Measurements from ENCODE around the gene BCL2.
A peak's percentile ranks its signal among the peaks of the same experiment; 100 is the strongest.
"Not testable (repeated sequence)": the region's sequence is repeated elsewhere in the genome, so short reads cannot be mapped to it uniquely, and the experiment has no call there.

BCL2 gene

GRCh38 chr18:63258749-63259566 lies 60.6 kb downstream of the BCL2 start:
- DNase-seq (ENCODE audit: low spot score) = no peak

DNA sequence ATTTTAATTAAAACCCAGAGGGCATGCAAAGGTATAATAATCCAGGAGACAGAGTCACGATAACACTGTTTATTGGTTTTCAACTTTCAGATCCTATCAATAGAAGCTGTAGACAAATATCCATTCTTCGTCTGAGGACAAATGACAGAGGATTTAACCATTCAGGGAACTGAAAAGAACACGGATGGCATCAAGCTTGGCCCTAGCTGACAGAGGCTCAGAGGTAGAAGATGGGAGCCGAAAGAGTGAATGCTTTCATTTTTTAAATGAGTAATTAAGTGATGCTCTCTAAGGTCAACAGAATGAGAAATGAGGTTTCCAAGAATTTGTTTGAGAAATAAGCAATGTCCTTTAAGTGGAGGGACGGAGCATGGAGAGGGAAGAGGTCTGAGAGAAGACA lies 62.1 kb downstream of the BCL2 start:
- DNase-seq (ENCODE audit: low spot score) = no peak

DNA sequence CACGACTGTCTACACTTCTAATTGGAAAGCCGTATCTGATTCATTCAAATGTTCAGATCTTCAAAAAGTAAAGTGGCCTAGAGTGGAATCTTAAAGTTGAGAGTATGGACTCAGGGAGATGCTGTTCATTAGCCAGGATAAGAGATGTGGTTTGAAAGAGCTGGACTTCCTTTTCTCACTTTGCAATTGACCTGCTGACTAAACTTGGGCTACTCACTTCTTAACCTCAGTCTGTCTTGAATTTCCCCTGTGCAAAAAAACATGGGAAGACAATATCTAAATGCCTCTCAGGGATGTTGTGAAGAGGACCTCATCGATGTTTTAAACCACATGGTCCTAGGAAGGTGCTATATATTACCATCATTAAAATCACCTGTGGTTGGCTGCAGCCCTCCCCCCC lies 64.1 kb downstream of the BCL2 start:
- DNase-seq (ENCODE audit: low spot score) = no peak

DNA sequence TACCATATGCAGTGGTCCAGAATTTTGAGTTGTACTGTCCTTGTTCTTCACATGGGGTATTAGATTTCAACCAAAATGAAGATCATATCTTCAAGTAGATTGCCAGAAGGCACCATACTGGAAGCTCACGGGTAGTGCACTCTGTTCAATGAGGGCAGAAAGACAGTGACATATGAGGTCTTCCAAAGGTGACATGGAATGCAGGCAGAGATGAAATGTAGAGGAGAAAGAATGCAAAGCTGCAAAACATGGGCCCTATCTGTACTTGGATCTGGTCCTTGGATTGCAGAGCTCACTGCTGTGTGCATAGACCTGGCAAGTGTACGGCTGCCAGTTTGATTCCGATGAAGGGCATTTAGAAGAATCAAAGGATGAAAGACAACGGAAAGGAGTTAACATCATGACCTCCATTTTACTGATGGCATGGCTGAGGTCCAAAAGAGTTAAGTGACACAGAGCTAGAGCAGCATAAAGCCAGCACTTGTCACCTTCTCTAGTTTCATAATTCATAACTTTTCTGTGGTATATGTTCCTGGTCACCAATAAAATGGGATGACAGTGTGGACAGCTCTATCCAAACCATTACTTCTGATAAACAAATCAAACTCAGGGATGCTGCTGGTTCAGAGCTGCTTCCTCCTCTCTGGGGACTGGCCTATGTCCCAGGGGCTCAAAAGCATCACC lies 64.7 kb downstream of the BCL2 start:
- DNase-seq (ENCODE audit: low spot score) = no peak

DNA sequence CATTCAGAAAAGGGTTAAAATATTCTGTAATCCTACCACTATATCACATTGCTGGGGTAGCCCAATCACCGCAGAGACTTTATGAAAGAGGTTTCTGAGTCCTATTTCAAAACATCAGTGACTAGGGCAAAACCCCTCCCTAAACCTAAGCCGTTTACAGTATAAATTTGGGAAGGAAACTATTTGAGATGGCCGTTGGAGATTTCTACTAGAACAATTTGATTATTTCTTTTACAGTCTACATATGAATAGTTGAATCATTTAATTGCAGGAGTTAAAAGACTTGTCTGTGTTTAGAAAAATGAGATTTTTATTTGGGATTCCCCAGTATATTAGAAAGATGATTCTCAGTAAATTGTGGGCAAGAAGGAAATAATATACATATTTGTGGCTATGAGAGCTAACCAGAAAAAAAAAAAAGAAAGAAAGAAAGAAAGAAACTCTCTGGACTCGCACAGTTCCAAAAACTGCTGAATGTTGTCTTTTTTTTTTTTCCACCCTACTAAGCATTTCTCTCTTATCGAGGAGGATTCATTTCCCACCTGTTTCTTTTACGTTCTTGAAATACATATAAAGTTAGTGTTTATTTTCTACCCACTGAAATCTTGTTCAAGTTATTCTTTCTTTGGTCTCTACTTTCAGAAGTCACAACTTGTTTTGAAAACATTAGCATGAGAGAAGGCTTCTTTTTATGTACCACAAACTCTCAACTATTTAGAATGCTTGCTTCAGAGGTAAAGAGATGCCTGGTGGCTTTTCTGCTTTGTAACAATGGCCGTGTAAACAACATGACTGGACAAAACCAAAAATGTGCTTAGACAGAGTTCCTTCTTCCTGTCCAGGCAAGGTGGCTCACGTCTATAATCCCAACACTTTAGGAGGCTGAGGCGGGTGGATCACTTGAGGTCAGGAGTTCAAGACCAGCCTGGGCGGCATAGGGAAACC lies 65.9 kb downstream of the BCL2 start:
- no peak for DNase-seq (ENCODE audit: low spot score)

DNA sequence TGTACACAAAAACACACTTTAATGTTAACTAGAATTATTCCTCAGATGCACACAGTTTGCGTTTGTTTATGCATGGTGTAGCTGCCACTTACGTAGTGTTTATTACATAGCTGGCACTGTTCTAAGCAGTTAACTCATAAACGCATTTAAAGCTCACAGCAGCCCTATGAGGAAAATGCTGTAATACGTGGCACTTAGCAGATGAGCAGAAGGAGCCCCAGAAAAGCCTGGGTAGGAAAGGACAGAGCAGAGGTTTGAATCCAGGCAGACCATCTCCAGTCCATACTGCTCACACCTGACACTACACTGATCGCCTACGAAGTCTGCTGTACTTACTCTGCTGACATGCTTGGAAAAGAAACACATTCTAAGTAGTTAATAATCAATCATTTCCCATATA lies 66.6 kb downstream of the BCL2 start:
- DNase-seq (ENCODE audit: low spot score) = no peak

GRCh38 chr18:63249771-63250170 lies 69.8 kb downstream of the BCL2 start:
- no peak for DNase-seq (ENCODE audit: low spot score)

GRCh38 chr18:63247926-63248325 lies 71.6 kb downstream of the BCL2 start:
- DNase-seq (ENCODE audit: low spot score) = no peak

- DNase-seq (ENCODE audit: low spot score) = no peak
These were observed 72.1 kb downstream of the BCL2 start for GRCh38 chr18:63247506-63247905.

DNA sequence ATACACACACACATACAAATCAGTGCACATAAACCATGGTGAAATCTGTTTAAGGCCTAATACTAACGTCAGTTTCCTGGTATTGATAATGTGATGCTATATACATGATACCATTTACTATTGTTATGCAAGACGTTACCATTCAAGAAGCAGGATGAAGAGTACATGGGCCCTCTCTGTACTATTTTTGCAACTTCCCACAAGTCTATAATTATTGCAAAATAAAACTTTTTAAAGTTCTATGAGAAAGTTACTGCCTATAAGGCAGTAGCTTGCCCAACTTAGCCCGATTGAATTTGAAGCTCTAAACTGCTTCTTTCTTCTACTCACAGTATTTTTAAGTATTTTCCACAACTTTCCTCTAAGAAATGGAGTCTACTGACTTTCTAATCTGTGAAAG lies 74.0 kb downstream of the BCL2 start:
- DNase-seq (ENCODE audit: low spot score) = no peak

DNA sequence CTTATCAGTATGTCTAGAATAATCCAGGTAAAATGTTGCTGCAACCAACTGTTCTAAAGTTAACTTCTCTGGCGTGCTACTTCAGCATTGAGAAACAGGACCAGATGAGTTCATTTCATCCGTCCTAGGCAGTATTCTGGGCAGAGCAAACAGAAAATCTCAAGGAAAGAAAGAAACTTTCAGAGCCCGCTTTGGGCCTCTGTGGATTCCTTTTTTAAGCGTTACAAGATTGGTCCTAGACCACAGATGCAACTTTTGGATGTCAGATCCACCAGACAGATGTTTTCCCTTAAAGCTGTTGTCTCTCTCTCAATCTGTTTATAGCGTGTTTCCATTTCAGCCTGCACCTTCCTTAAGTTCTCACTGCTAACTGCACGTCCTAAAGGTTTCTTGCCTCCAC lies 75.0 kb downstream of the BCL2 start:
- no peak for DNase-seq (ENCODE audit: low spot score)

GRCh38 chr18:63241760-63242159 lies 77.8 kb downstream of the BCL2 start:
- DNase-seq (ENCODE audit: low spot score) = no peak

DNA sequence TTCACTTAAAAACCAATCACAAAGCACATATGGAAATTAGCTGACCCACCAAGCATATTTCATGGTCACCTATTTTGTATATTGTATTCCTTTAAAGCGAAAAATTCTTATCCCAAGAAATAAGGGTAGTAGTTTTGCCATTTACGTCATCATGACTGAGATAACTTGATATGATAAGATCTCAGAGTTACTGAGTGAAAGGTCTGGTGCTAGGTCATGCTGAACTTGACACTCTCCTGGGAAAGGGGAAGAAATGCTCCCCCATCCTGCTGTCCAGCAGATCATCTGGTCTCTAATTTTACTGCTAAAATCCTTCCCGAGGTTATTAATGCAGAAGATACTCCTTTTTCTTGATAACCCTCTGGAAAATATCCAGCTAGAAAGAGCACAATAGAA lies 78.3 kb downstream of the BCL2 start:
- DNase-seq (ENCODE audit: low spot score) = no peak

DNA sequence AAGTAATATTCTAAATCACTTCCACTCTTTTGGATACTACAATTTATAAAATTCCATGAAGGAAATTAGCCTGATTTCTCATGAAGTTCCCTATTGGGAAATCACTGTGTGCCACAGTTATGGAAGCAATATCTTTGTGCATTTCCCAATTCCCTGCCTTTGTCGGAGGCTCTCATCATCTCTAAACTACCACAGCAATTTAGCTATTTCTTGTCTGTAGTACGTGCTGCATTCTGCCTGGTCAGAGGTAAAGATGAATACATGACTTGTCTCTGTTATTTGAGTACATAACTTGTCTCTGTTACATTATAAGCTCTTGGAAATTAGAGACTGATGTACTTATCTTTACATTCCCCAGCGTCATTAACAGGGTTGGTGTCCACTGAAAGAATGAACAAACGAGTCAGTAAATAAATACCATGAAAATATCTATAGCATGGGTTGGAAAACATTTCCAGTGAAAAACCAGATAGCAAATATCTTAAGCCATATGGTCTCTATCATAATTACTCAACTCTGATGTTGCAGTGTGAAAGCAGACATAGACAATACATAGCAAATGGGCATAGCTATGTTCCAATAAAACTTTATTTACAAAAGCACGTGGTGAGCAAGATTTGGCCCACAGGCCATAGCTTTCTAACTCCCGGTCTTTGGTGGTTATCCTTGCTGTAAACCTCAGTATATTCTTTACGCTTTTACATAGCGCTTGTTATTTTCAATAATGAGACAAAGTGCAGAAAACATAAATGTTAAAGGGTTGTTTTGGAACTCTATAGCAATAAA lies 78.8 kb downstream of the BCL2 start:
- DNase-seq (ENCODE audit: low spot score) = no peak

- DNase-seq (ENCODE audit: low spot score) = no peak
These were observed 80.9 kb downstream of the BCL2 start for GRCh38 chr18:63238693-63239075.

DNA sequence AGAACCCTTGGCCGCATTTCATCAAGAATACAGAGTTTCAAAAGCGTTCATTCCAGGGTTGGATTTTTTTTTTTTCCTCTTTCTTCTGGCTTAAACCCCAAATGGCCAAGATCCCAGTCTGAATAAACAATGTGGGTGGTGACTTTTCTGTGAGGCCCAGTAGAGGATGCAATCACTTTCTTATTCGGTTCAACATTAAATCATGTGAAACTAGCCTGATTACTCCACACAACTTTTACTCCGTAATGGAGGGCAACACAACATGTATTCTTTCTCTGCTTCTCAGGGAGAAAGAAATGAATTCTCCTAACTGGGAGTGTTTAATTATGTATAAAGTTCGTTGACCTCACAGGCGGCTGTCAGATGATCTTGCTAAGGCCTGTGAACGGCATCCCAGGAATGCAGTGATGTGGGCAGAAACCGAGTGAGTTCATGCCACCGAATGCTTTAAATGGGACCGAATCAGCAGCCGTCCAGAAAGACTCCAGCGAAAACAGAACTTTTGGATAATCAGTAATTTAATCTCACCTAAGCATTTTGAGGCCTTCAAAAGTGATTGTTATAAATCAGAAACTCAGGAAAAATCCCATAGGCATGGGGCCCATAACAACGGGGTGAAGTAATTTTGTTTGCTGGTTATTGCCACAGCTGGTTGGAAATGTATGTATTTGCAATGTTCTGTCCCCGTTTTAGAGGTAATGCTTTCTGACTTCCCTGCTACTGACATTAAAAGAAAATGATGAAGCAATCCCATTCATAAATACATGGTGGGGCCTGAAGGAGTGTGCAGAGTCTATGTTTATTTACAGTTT lies 81.5 kb downstream of the BCL2 start:
- peak; percentile 74 for DNase-seq (ENCODE audit: low spot score)

- no peak for DNase-seq (ENCODE audit: low spot score)
These were observed 82.4 kb downstream of the BCL2 start for GRCh38 chr18:63236921-63237846.

DNA sequence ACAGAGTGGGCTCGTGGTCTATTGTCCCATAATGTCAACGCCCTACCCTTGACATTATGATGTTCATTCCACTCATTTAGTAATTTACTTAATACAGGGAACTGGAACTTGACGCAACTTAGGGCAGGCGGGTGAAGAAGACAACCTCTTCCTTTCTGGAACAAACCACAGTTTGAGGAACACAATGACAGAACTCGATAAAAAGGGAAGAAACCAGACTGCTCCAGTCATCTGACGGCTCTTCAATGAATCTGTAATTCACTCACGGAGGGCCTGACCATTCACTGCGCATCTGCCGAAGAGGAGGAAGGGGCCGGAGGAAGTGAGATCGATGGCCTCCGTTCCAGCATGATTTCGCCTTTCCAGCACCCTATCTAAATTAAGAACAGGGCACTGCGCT lies 83.2 kb downstream of the BCL2 start:
- DNase-seq (ENCODE audit: low spot score) = peak; percentile 70

DNA sequence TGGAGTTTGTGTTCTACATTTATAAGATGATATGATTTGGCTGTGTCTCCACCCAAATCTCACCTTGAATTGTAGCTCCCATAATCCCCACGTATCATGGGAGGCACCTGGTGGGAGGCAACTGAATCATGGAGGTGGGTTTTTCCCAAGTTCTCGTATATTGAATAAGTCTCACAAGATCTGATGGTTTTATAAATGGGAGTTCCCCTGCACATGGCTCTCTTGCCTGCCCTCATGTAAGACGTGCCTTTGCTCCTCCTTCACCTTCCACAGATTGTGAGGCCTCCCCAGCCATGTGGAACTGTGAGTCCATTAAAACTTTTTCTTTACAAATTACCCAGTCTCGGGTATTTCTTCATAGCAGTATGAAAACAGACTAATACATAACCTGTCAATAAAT lies 83.6 kb downstream of the BCL2 start:
- DNase-seq (ENCODE audit: low spot score) = not testable (repeated sequence)

GRCh38 chr18:63234841-63235240 lies 84.7 kb downstream of the BCL2 start:
- DNase-seq (ENCODE audit: low spot score) = no peak
